IPS DF 4.7 (cell line): ENCODE results near the gene CHAF1A.

ENCODE experiments used
- DNase-seq: peaks from one replicate; pipeline ENCODE4 v3.0.0-alpha.2; 2013; ENCODE audit warnings: low spot score; ENCODE audit errors: extremely low read depth

The CHAF1A gene

DNA sequence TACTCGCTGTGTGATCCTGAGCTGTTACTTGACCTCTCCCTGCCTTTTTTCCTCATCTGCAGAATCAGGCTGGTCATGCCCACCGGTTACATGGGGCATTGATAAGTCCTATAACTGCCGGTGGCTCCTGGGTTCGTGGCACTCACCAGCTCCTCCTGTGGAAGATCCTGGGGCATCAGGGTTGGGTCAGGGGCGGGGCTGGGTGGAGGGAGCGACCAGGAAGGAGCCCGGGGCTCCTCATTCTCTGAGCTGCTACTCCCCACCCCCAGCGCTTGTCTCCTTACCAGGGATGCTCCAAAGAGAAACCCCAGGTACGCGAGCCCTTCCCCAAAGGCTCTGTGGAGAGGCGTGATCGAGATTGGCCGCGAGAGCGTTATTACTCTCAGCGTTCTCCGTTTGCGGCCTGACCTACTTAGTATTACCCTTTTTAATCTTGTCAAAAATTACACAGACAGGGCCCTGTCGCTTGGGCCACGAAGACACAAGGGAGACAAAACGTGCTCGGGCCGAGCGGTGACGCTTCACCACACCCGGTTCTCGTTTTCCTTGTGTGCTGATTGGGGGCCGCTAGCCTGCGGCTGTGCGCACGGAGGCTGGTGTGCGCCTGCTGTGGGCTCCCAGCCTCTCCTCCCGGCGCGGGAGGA, 80.4 kb downstream of the CHAF1A start:
- DNase-seq = no peak

DNA sequence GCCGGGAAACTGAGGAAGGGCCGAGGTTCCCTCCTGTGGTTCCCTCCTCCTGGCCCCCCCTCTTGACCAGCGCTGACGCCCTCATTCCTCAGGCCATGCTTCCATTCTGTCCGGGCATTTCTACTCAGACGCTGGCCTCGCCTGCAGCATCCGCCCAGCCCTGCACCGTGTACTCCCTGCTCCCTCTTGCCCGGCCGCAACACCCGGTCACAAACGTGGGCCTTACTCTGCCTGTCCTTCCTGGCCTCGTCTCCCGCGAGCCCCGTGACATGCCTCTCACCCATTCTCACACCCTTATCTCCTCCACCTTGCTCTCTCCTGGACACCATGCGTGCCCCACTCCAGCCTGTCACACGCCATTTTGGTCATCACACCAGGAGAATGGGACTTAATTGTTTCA, 80.9 kb downstream of the CHAF1A start:
- DNase-seq = no peak

DNA sequence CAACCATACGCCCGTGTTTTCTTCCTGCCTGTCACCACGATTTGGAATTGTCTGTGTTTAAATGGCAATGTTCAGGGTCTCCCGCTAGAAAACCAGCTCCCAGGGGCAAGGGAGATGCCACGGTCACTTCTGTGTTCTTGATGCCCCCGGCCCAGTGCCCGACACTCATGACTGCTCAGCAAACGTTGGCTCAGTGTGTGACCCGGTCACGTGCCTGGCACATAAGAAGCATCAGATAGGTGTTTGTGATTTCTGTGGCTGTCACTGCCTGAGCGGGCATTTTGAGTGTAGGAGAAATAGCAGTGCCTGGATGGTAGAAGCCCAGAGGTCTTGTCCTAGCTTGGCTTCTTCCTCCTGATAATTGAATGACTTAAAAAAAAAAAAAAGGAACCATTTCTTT, 85.1 kb downstream of the CHAF1A start:
- DNase-seq = no peak

DNA sequence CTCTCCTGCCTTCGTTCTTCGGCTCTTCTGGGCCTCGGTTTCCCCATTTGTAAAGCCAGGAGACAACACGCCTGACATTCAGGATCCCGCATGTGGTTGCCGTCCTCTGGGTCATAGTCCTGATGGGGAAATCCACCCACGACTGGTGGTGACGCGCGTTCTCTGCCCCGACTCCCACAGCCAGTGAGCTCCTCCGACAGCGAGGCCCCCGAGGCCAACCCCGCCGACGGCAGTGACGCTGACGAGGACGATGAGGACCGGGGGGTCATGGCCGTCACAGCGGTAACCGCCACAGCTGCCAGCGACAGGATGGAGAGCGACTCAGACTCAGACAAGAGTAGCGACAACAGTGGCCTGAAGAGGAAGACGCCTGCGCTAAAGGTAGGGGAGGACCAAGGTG, 86.1 kb downstream of the CHAF1A start:
- no peak for DNase-seq

DNA sequence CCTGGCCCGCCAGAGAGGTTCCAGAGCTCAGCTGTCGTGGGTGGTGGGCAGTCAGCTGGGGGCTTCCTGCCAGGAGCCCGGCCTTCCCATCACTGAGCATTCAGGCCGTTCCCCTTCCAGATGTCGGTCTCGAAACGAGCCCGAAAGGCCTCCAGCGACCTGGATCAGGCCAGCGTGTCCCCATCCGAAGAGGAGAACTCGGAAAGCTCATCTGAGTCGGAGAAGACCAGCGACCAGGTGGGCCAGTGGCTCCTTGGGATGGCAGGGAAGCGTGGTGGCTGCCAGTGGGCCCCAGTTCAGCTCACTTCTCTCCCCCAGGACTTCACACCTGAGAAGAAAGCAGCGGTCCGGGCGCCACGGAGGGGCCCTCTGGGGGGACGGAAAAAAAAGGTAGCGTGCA, 89.0 kb downstream of the CHAF1A start:
- no peak for DNase-seq

DNA sequence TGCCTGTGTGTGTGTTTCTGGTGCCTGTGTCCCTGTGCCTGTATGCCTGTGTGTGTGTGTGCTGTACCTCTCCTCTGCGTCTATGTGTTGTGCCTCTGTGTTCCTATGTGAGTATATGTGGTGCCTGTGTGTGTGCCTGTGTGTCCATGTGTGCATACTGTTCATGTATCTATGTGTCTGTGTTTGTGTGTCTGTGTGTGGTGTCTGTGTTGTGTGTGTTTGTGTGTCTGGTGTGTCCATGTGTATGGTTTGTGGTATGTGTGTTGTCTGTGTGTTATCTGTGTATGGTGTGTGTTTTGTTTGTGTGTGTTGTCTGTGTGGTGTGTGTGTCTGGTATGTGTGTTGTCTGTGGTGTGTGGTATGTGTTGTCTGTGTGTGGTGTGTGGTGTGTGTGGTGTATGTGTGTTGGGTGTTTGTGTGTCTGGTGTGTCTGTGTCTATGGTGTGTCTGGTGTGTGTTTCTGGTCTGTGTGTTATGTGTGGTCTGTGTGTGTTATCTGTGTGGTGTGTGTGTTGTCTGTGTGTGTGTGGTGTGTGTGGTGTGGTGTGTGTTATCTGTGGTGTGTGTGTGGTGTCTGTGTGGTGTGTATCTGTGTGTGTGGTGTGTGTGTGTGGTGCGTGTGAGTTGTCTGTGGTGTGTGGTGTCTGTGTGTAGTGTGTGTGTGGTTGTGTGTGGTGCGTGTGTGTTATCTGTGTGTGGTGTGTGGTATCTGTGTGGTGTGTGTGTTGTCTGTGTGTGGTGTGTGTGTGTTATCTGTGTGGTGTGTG, 90.1 kb downstream of the CHAF1A start:
- DNase-seq = no peak
